ENCODE results near the gene RPS3A.

GRCh38 chr4:151104621-151105020 is 5.2 kb downstream of the RPS3A start:
- TF ChIP-seq POLR2A (IDR thresholded peaks at IDR 0.05; ENCODE audit: low read length) = no peak
- TF ChIP-seq GATA1 (IDR thresholded peaks at IDR 0.05; ENCODE audit: low read depth, low read length) = no peak

Data from erythroblast (primary cell).